Spleen (tissue), 7 donors: ENCODE measurements around the gene MAP4K2.

Experiments
- CTCF ChIP-seq, 11 experiments: fragments of 200-600 bp in 7 of 11; fragments of 450-650 bp in 4 of 11; sonication (generic) in 4 of 11; IDR thresholded peaks in 8 of 11; conservative IDR thresholded peaks in 3 of 11; 1 replicate in 7 of 11; 2 replicates in 4 of 11; pipeline versions ENCODE4 v1.4.0 to v1.8.0; 2016 to 2021; ENCODE audit warnings: antibody characterized with exemption in 11 of 11, inconsistent platforms in 4 of 11, mild to moderate bottlenecking in 1 of 11
- POLR2A ChIP-seq, 3 donors: fragments of 450-650 bp; IDR thresholded peaks; one replicate each; pipeline ENCODE4 v1.5.1; 2017; ENCODE audit warnings: antibody characterized with exemption in 3 of 3, mild to moderate bottlenecking in 1 of 3
- donor health status: DM: no; HTN: no; CAD: no; lungs with moderate emphysema.
- donor health status: DM: no; HTN: no; CAD: no.
- donor health status: DM: no; HTN: no; CAD: no.

GRCh38 chr11:64778223-64778472, 24.9 kb downstream of the MAP4K2 start:
- no peak for TF ChIP-seq CTCF (IDR thresholded peaks at IDR 0.05 in 8 of 11, conservative IDR thresholded peaks at IDR 0.05 in 3 of 11)
- peak in 1 of 3 donors; percentile 87 for TF ChIP-seq POLR2A (IDR thresholded peaks at IDR 0.05)
